NCI-H510A (cell line): ENCODE data around the gene PACRG.

Experiments used
- DNase-seq: peaks from one replicate; lab custom pipeline; 2025; lab: John Stamatoyannopoulos, UW

PACRG gene

GRCh38 chr6:163085861-163086623, 358.3 kb downstream of the PACRG start:
- no peak for DNase-seq

GRCh38 chr6:163086624-163086920, 358.8 kb downstream of the PACRG start:
- no peak for DNase-seq

GRCh38 chr6:163087981-163088380, 360.2 kb downstream of the PACRG start:
- DNase-seq: no peak

GRCh38 chr6:163092876-163093275, 365.1 kb downstream of the PACRG start:
- no peak for DNase-seq

- DNase-seq: no peak
Observed at GRCh38 chr6:163094881-163095280, 367.1 kb downstream of the PACRG start.

GRCh38 chr6:163095401-163095800, 367.6 kb downstream of the PACRG start:
- DNase-seq: no peak

GRCh38 chr6:163098827-163099479, 371.2 kb downstream of the PACRG start:
- no peak for DNase-seq

- DNase-seq: no peak
Observed at GRCh38 chr6:163099621-163100171, 371.9 kb downstream of the PACRG start.

- DNase-seq: no peak
Observed at GRCh38 chr6:163100259-163100658, 372.5 kb downstream of the PACRG start.

- no peak for DNase-seq
Observed at GRCh38 chr6:163113358-163113962, 385.7 kb downstream of the PACRG start.

- DNase-seq: no peak
Observed at GRCh38 chr6:163118941-163119340, 391.2 kb downstream of the PACRG start.

- DNase-seq: no peak
Observed at GRCh38 chr6:163120223-163120622, 392.4 kb downstream of the PACRG start.

- DNase-seq: no peak
Observed at GRCh38 chr6:163121270-163121669, 393.5 kb downstream of the PACRG start.

GRCh38 chr6:163122365-163122764, 394.6 kb downstream of the PACRG start:
- no peak for DNase-seq

GRCh38 chr6:163123098-163123497, 395.3 kb downstream of the PACRG start:
- no peak for DNase-seq

GRCh38 chr6:163126741-163127140, 399.0 kb downstream of the PACRG start:
- no peak for DNase-seq

- DNase-seq: no peak
Observed at GRCh38 chr6:163127587-163127986, 399.8 kb downstream of the PACRG start.

- DNase-seq: no peak
Observed at GRCh38 chr6:163128324-163128723, 400.6 kb downstream of the PACRG start.

GRCh38 chr6:163132050-163132750, 404.4 kb downstream of the PACRG start:
- no peak for DNase-seq

- no peak for DNase-seq
Observed at GRCh38 chr6:163133017-163133416, 405.2 kb downstream of the PACRG start.

- DNase-seq: no peak
Observed at GRCh38 chr6:163133691-163134090, 405.9 kb downstream of the PACRG start.

GRCh38 chr6:163136681-163137397, 409.1 kb downstream of the PACRG start:
- DNase-seq: no peak
